SH-SY5Y (cell line): Measurements from ENCODE around the gene TYROBP.

Source experiments
- GATA2 ChIP-seq: IDR thresholded peaks from 2 replicates; pipeline ENCODE4 v1.6.1; 2011; ENCODE audit warnings: mild to moderate bottlenecking, low read depth, low read length
- GATA3 ChIP-seq: IDR thresholded peaks from 2 replicates; pipeline ENCODE4 v1.6.1; 2011; ENCODE audit warnings: low read depth, mild to moderate bottlenecking, low read length, moderate library complexity

DNA sequence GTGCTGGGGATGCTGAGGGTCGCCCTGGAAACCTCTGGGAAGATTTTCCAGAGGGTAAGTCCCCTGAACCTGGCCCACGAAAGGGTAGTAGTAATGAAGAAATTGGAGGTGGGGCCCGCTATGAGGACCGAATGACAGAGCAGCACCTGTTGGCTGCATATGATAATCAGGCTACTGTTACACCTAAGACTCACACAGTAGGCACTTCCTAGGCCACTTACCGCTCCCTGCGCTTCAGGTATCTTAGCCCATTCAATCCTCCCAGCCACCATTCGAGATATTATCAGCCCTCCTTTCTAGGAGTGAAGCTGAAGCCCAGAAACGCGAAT, 23.7 kb upstream of the TYROBP start:
- no peak for TF ChIP-seq GATA2
- TF ChIP-seq GATA3 = no peak
